ENCODE results near the gene STXBP5L.
"Not testable (repeated sequence)": the region's sequence is repeated elsewhere in the genome, so short reads cannot be mapped to it uniquely, and the experiment has no call there.

- TF ChIP-seq CTCF (IDR thresholded peaks at IDR 0.05; ENCODE audit: low read length); EZH2 (IDR thresholded peaks at IDR 0.05; ENCODE audit: borderline replicate concordance, low read length): not testable (repeated sequence)
These were observed 170.5 kb downstream of the STXBP5L start for GRCh38 chr3:121078378-121079101.
